MG63 (cell line): ENCODE data around the gene CALM1. TPM values are rescaled to one million over a fixed set of nuclear protein-coding genes. Genes with fewer than 3 reads are reported as not detected.
A peak's percentile ranks its signal among the peaks of the same experiment; 100 is the strongest.

Source experiments
- DNase-seq: peaks from one replicate; pipeline ENCODE4 v3.0.0-alpha.2; 2020
- H3K27me3 ChIP-seq: fragments of 250-450 bp; sonication (Bioruptor Pico); 2 replicates; pipeline ENCODE4 v1.5.1; 2020; ENCODE audit warnings: mild to moderate bottlenecking, moderate library complexity
- H3K36me3 ChIP-seq: fragments of 250-450 bp; sonication (Bioruptor Pico); 2 replicates; pipeline ENCODE4 v1.5.1; 2020; ENCODE audit warnings: mild to moderate bottlenecking, moderate library complexity
- H3K4me3 ChIP-seq: fragments of 250-450 bp; sonication (Bioruptor Pico); 2 replicates; pipeline ENCODE4 v1.5.1; 2020; ENCODE audit warnings: mild to moderate bottlenecking, moderate library complexity
- H3K9me3 ChIP-seq: fragments of 250-450 bp; sonication (Bioruptor Pico); 2 replicates; pipeline ENCODE4 v1.5.1; 2020; ENCODE audit warnings: mild to moderate bottlenecking, moderate library complexity
- total RNA-seq: library from RNA; depleted of rRNA; stranded (reverse); fragments of >200 nt; shearing (Covaris generic); gene quantifications from 2 replicates; pipeline ENCODE4 v1.2.3, GENCODE V29; 2014; ENCODE audit warnings: low replicate concordance

CALM1 gene
- total RNA-seq, 1 experiment from 2014 or later: 122 TPM

GRCh38 chr14:90399541-90400444 is 3.0 kb downstream of the CALM1 start:
- no peaks in the 10 kb centered on the region for H3K9me3 ChIP-seq
- no peaks in the 10 kb centered on the region for H3K27me3 ChIP-seq
- H3K4me3 ChIP-seq: peak overlapping the region; percentile 91
- DNase-seq: peak; percentile 78
- peaks cover 45% of the 10 kb centered on the region for H3K36me3 ChIP-seq

GRCh38 chr14:90400904-90401561 is 4.2 kb downstream of the CALM1 start:
- H3K36me3 ChIP-seq: peaks cover 50% of the 10 kb centered on the region
- no peak for DNase-seq
- H3K4me3 ChIP-seq: no peak overlapping the region
- no peaks in the 10 kb centered on the region for H3K9me3 ChIP-seq
- no peaks in the 10 kb centered on the region for H3K27me3 ChIP-seq

GRCh38 chr14:90402016-90402415 is 5.2 kb downstream of the CALM1 start:
- no peak overlapping the region for H3K4me3 ChIP-seq
- H3K27me3 ChIP-seq: no peaks in the 10 kb centered on the region
- no peak for DNase-seq
- H3K9me3 ChIP-seq: no peaks in the 10 kb centered on the region
- H3K36me3 ChIP-seq: peaks cover 50% of the 10 kb centered on the region

- Histone ChIP-seq H3K9me3 (no peaks in the 10 kb centered on the region), H3K27me3 (no peaks in the 10 kb centered on the region), H3K36me3 (peaks cover 50% of the 10 kb centered on the region), H3K4me3 (no peak overlapping the region)
- DNase-seq: no peak
Measured at GRCh38 chr14:90403065-90403464, 6.2 kb downstream of the CALM1 start.

- Histone ChIP-seq H3K27me3 (no peaks in the 10 kb centered on the region), H3K9me3 (no peaks in the 10 kb centered on the region), H3K4me3 (no peak overlapping the region), H3K36me3 (peaks cover 45% of the 10 kb centered on the region)
- DNase-seq: no peak
Measured at GRCh38 chr14:90405101-90405500, 8.3 kb downstream of the CALM1 start.

GRCh38 chr14:90405755-90406154 is 8.9 kb downstream of the CALM1 start:
- DNase-seq: no peak
- Histone ChIP-seq H3K9me3 (no peaks in the 10 kb centered on the region), H3K27me3 (no peaks in the 10 kb centered on the region), H3K36me3 (peaks cover 39% of the 10 kb centered on the region), H3K4me3 (no peak overlapping the region)

- H3K36me3 ChIP-seq: peaks cover 34% of the 10 kb centered on the region
- H3K4me3 ChIP-seq: no peak overlapping the region
- DNase-seq: no peak
- H3K9me3 ChIP-seq: no peaks in the 10 kb centered on the region
- no peaks in the 10 kb centered on the region for H3K27me3 ChIP-seq
Measured at GRCh38 chr14:90406384-90406798, 9.6 kb downstream of the CALM1 start.

- Histone ChIP-seq H3K9me3 (no peaks in the 10 kb centered on the region), H3K36me3 (peaks cover 28% of the 10 kb centered on the region), H3K4me3 (no peak overlapping the region), H3K27me3 (no peaks in the 10 kb centered on the region)
- DNase-seq: no peak
Measured at GRCh38 chr14:90407230-90407629, 10.4 kb downstream of the CALM1 start.

GRCh38 chr14:90408713-90409112 is 11.9 kb downstream of the CALM1 start:
- Histone ChIP-seq H3K4me3 (no peak overlapping the region), H3K36me3 (peaks cover 15% of the 10 kb centered on the region), H3K27me3 (no peaks in the 10 kb centered on the region), H3K9me3 (no peaks in the 10 kb centered on the region)
- no peak for DNase-seq

- H3K9me3 ChIP-seq: no peaks in the 10 kb centered on the region
- H3K27me3 ChIP-seq: no peaks in the 10 kb centered on the region
- H3K4me3 ChIP-seq: no peak overlapping the region
- peaks cover 10% of the 10 kb centered on the region for H3K36me3 ChIP-seq
- DNase-seq: peak; percentile 90
Measured at GRCh38 chr14:90409209-90409730, 12.4 kb downstream of the CALM1 start.

GRCh38 chr14:90412058-90412457 is 15.2 kb downstream of the CALM1 start:
- Histone ChIP-seq H3K4me3 (no peak overlapping the region), H3K36me3 (no peaks in the 10 kb centered on the region), H3K27me3 (no peaks in the 10 kb centered on the region), H3K9me3 (no peaks in the 10 kb centered on the region)
- DNase-seq: no peak

- DNase-seq: no peak
- Histone ChIP-seq H3K9me3 (no peaks in the 10 kb centered on the region), H3K4me3 (no peak overlapping the region), H3K27me3 (no peaks in the 10 kb centered on the region), H3K36me3 (no peaks in the 10 kb centered on the region)
Measured at GRCh38 chr14:90416720-90417119, 19.9 kb downstream of the CALM1 start.

GRCh38 chr14:90418053-90418452 is 21.2 kb downstream of the CALM1 start:
- H3K9me3 ChIP-seq: no peaks in the 10 kb centered on the region
- H3K36me3 ChIP-seq: no peaks in the 10 kb centered on the region
- no peak overlapping the region for H3K4me3 ChIP-seq
- no peak for DNase-seq
- H3K27me3 ChIP-seq: no peaks in the 10 kb centered on the region

GRCh38 chr14:90419200-90419599 is 22.4 kb downstream of the CALM1 start:
- no peak overlapping the region for H3K4me3 ChIP-seq
- H3K9me3 ChIP-seq: no peaks in the 10 kb centered on the region
- no peaks in the 10 kb centered on the region for H3K36me3 ChIP-seq
- DNase-seq: peak; percentile 90
- H3K27me3 ChIP-seq: no peaks in the 10 kb centered on the region

GRCh38 chr14:90421001-90421631 is 24.3 kb downstream of the CALM1 start:
- Histone ChIP-seq H3K27me3 (no peaks in the 10 kb centered on the region), H3K4me3 (no peak overlapping the region), H3K36me3 (no peaks in the 10 kb centered on the region), H3K9me3 (no peaks in the 10 kb centered on the region)
- no peak for DNase-seq

GRCh38 chr14:90421632-90422020 is 24.8 kb downstream of the CALM1 start:
- Histone ChIP-seq H3K36me3 (no peaks in the 10 kb centered on the region), H3K27me3 (no peaks in the 10 kb centered on the region), H3K4me3 (no peak overlapping the region), H3K9me3 (no peaks in the 10 kb centered on the region)
- no peak for DNase-seq

GRCh38 chr14:90423166-90423565 is 26.3 kb downstream of the CALM1 start:
- Histone ChIP-seq H3K27me3 (no peaks in the 10 kb centered on the region), H3K36me3 (no peaks in the 10 kb centered on the region), H3K4me3 (no peak overlapping the region), H3K9me3 (no peaks in the 10 kb centered on the region)
- no peak for DNase-seq
